HUES64 (cell line): ENCODE data around the gene CNGA2.

Source experiments
- H3K27ac ChIP-seq: 2 replicates; pipeline ENCODE4 v1.7.0; 2013; ENCODE audit warnings: low read depth, low read length, inconsistent platforms
- H3K27me3 ChIP-seq: 2 replicates; pipeline ENCODE4 v1.6.1; 2013; ENCODE audit warnings: mild to moderate bottlenecking, low read length; ENCODE audit not compliant: insufficient read depth
- H3K36me3 ChIP-seq: 2 replicates; pipeline ENCODE4 v1.6.1; 2013; ENCODE audit warnings: mild to moderate bottlenecking, low read length; ENCODE audit not compliant: insufficient read depth
- H3K4me1 ChIP-seq: 2 replicates; pipeline ENCODE4 v1.6.1; 2013; ENCODE audit warnings: mild to moderate bottlenecking, low read length, moderate library complexity; ENCODE audit not compliant: insufficient read depth
- H3K4me3 ChIP-seq: 2 replicates; pipeline ENCODE4 v1.5.1; 2013; ENCODE audit warnings: mild to moderate bottlenecking, low read length, moderate library complexity
- H3K9ac ChIP-seq: 2 replicates; pipeline ENCODE4 v1.6.1; 2013; ENCODE audit warnings: mild to moderate bottlenecking, low read depth, low read length
- H3K9me3 ChIP-seq: 2 replicates; pipeline ENCODE4 v1.6.1; 2013; ENCODE audit warnings: low read depth, low read length; ENCODE audit not compliant: insufficient read depth
- WGBS: fragments of 150-250, 120-280 bp; methylation state at CpG from one replicate; pipeline ENCODE4 v1.1.7; 2013; ENCODE audit warnings: missing lambda C conversion rate; 5-methylcytosine and 5-hydroxymethylcytosine counted together

Gene CNGA2

GRCh38 chrX:151735219-151735618, 673 bp downstream of the CNGA2 start:
- WGBS = 87% methylated on average over 2 of the region's 2 CpGs
- Histone ChIP-seq H3K9me3 (no peaks in the 10 kb centered on the region), H3K4me3 (no peak overlapping the region), H3K27me3 (no peaks in the 10 kb centered on the region), H3K4me1 (no peaks in the 10 kb centered on the region), H3K9ac (no peak overlapping the region), H3K36me3 (no peaks in the 10 kb centered on the region), H3K27ac (no peak overlapping the region)

- WGBS = 88% methylated on average over 6 of the region's 6 CpGs
- Histone ChIP-seq H3K36me3 (no peaks in the 10 kb centered on the region), H3K9ac (no peak overlapping the region), H3K4me3 (no peak overlapping the region), H3K4me1 (no peaks in the 10 kb centered on the region), H3K9me3 (no peaks in the 10 kb centered on the region), H3K27ac (no peak overlapping the region), H3K27me3 (no peaks in the 10 kb centered on the region)
Observed at GRCh38 chrX:151736685-151737084, 2.1 kb downstream of the CNGA2 start.

DNA sequence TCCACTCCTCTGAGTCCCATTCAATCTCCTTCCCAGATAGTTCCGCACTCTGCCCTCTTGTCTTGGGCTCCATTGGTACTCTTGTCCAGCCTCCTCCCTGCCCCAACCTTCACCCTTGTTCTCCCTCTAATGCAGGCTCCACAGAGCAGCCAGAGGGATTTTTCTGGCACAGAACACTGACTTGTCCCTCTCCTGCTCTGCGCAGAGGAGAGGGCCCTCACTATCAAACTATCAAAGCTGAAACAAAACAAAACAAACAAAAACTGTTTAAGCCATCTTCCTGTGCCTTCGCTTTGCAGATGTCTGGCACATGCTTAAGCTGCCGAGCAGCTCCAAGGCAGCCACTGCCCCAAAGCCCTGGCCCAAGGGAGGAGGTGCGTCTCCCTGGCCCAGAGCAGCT, 2.9 kb downstream of the CNGA2 start:
- Histone ChIP-seq H3K9me3 (no peaks in the 10 kb centered on the region), H3K4me3 (no peak overlapping the region), H3K36me3 (no peaks in the 10 kb centered on the region), H3K27ac (no peak overlapping the region), H3K27me3 (no peaks in the 10 kb centered on the region), H3K4me1 (no peaks in the 10 kb centered on the region), H3K9ac (no peak overlapping the region)
- 92% methylated on average over 5 of the region's 5 CpGs for WGBS

GRCh38 chrX:151738751-151739150, 4.2 kb downstream of the CNGA2 start:
- Histone ChIP-seq H3K27ac (no peak overlapping the region), H3K4me1 (no peaks in the 10 kb centered on the region), H3K9me3 (no peaks in the 10 kb centered on the region), H3K36me3 (no peaks in the 10 kb centered on the region), H3K27me3 (no peaks in the 10 kb centered on the region), H3K9ac (no peak overlapping the region), H3K4me3 (no peak overlapping the region)
- WGBS = 93% methylated on average over 7 of the region's 7 CpGs

GRCh38 chrX:151741606-151742005, 7.1 kb downstream of the CNGA2 start:
- 93% methylated on average over 4 of the region's 4 CpGs for WGBS

DNA sequence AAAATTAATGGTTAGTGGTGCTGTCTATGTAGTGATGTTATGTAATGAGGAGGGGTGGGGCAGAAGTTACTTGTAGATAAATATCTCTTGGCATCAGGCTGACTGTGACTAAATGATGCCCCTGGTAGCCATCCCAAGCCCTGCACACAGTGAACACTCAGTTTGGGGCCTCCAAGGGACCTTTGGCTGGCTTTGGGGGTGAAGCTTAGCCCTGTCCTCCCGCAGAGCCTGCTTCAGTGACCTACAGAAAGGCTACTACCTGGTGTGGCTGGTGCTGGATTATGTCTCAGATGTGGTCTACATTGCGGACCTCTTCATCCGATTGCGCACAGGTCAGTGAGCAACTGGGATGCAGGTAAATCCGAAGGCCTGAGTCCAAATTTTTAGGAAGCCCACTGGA, 7.8 kb downstream of the CNGA2 start:
- no peaks in the 10 kb centered on the region for H3K4me1 ChIP-seq
- no peaks in the 10 kb centered on the region for H3K36me3 ChIP-seq
- no peaks in the 10 kb centered on the region for H3K9me3 ChIP-seq
- no peak overlapping the region for H3K9ac ChIP-seq
- no peak overlapping the region for H3K27ac ChIP-seq
- 96% methylated on average over 5 of the region's 5 CpGs for WGBS
- no peaks in the 10 kb centered on the region for H3K27me3 ChIP-seq
- no peak overlapping the region for H3K4me3 ChIP-seq

More at GRCh38 chrX:151741606-151742005, 7.1 kb downstream of the CNGA2 start:
- Histone ChIP-seq H3K9ac (no peak overlapping the region), H3K36me3 (no peaks in the 10 kb centered on the region), H3K4me3 (no peak overlapping the region), H3K9me3 (no peaks in the 10 kb centered on the region), H3K27ac (no peak overlapping the region), H3K27me3 (no peaks in the 10 kb centered on the region), H3K4me1 (no peaks in the 10 kb centered on the region)

DNA sequence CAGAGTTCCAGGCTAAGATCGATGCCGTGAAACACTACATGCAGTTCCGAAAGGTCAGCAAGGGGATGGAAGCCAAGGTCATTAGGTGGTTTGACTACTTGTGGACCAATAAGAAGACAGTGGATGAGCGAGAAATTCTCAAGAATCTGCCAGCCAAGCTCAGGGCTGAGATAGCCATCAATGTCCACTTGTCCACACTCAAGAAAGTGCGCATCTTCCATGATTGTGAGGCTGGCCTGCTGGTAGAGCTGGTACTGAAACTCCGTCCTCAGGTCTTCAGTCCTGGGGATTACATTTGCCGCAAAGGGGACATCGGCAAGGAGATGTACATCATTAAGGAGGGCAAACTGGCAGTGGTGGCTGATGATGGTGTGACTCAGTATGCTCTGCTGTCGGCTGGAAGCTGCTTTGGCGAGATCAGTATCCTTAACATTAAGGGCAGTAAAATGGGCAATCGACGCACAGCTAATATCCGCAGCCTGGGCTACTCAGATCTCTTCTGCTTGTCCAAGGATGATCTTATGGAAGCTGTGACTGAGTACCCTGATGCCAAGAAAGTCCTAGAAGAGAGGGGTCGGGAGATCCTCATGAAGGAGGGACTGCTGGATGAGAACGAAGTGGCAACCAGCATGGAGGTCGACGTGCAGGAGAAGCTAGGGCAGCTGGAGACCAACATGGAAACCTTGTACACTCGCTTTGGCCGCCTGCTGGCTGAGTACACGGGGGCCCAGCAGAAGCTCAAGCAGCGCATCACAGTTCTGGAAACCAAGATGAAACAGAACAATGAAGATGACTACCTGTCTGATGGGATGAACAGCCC, 9.3 kb downstream of the CNGA2 start:
- no peaks in the 10 kb centered on the region for H3K4me1 ChIP-seq
- no peak overlapping the region for H3K4me3 ChIP-seq
- no peak overlapping the region for H3K27ac ChIP-seq
- no peak overlapping the region for H3K9ac ChIP-seq
- H3K9me3 ChIP-seq = no peaks in the 10 kb centered on the region
- H3K36me3 ChIP-seq = no peaks in the 10 kb centered on the region
- no peaks in the 10 kb centered on the region for H3K27me3 ChIP-seq
- WGBS = 93% methylated on average over 21 of the region's 21 CpGs

DNA sequence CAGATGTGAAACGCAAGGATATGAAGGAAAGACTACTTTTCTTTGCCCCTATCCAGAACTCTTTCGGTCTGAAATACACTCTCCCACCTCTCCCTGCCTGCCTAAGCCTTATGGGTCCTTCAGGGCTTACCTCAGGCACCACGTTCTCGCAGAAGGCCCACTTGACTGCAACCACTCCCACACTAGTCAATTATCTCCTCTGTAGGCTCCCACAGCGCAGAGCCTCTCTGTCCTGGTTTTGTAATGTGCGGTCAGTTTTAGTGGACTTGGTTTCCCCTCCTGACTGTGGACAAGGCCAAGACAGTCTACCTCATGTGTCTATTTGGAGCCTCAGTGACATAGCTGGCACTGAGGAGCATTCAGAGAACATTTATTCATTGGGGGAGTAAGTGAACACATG, 11.1 kb downstream of the CNGA2 start:
- 97% methylated on average over 6 of the region's 6 CpGs for WGBS
- H3K9ac ChIP-seq = no peak overlapping the region
- H3K9me3 ChIP-seq = no peaks in the 10 kb centered on the region
- no peak overlapping the region for H3K27ac ChIP-seq
- no peaks in the 10 kb centered on the region for H3K36me3 ChIP-seq
- no peak overlapping the region for H3K4me3 ChIP-seq
- H3K27me3 ChIP-seq = no peaks in the 10 kb centered on the region
- no peaks in the 10 kb centered on the region for H3K4me1 ChIP-seq

- no peaks in the 10 kb centered on the region for H3K27me3 ChIP-seq
- no peak overlapping the region for H3K27ac ChIP-seq
- no peaks in the 10 kb centered on the region for H3K4me1 ChIP-seq
- H3K36me3 ChIP-seq = no peaks in the 10 kb centered on the region
- WGBS = 90% methylated on average over 2 of the region's 2 CpGs
- H3K9me3 ChIP-seq = no peaks in the 10 kb centered on the region
- no peak overlapping the region for H3K4me3 ChIP-seq
- no peak overlapping the region for H3K9ac ChIP-seq
Observed at GRCh38 chrX:151746502-151746901, 12.0 kb downstream of the CNGA2 start.

DNA sequence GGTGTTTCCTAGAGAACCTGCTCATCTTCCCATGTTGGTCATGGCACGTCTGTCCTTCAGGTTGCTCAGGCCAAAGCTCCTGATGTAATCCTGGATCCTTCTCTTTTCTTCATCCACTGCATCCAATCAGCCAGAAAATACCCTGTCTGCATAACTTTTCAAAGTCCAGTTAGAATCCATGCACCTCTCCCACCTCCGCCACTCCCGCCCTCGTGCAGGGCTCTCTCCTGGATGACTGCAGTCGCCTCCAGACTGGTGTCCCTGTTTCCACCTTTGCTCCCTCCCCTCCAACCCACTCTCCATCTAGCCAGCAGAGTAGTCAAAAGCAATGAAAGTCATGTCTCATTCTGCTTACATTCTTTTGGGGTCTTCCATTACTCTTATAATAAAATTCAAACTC, 16.0 kb downstream of the CNGA2 start:
- Histone ChIP-seq H3K27me3 (no peaks in the 10 kb centered on the region), H3K27ac (no peak overlapping the region), H3K9me3 (no peaks in the 10 kb centered on the region), H3K4me1 (0 out of 2 replicates have a peak, but pooled peaks cover 4% of the 10 kb centered on the region), H3K9ac (no peak overlapping the region), H3K4me3 (no peak overlapping the region), H3K36me3 (no peaks in the 10 kb centered on the region)
- 94% methylated on average over 5 of the region's 5 CpGs for WGBS

DNA sequence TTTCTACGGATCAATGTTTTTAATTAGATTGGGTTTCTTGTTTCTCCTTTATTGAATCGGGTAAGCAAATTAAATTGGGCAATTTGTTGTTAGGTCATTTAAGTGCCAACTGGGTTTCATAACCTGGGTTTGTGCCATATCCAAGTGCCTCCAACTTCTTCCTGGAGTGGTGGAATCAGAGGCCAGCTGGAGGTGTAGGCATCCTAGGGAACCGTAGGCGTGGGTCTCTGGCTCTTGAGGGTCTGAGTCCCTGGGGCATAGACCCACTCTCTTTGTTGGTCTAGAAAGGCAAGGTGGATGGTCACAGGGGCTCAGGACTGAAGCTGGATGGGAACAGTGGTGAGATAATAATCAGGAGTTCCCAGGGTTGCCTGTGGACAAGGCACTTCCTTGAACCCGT, 18.3 kb downstream of the CNGA2 start:
- H3K27ac ChIP-seq = no peak overlapping the region
- no peaks in the 10 kb centered on the region for H3K36me3 ChIP-seq
- H3K4me3 ChIP-seq = no peak overlapping the region
- H3K9ac ChIP-seq = no peak overlapping the region
- H3K4me1 ChIP-seq = 0 out of 2 replicates have a peak, but pooled peaks cover 4% of the 10 kb centered on the region
- H3K27me3 ChIP-seq = no peaks in the 10 kb centered on the region
- WGBS = 89% methylated on average over 5 of the region's 5 CpGs
- H3K9me3 ChIP-seq = no peaks in the 10 kb centered on the region
